ENCODE results near the gene ZC2HC1B. TPM values are rescaled to one million over a fixed set of nuclear protein-coding genes. Genes with fewer than 3 reads are reported as not detected.

Gene ZC2HC1B
- total RNA-seq, result not detected in 2 replicates
- polyA plus RNA-seq, result not detected in 2 replicates
- not detected in 2 replicates for polyA plus RNA-seq (2012)
- polyA minus RNA-seq (ENCODE audit: low replicate concordance), result not detected in 2 replicates

- Histone ChIP-seq H3K4me2 (ENCODE audit: extremely low read depth, insufficient read depth, low read length) (no peak within 1 kb of the TSS), H3K4me3 (replicated peaks in 1 of 4; ENCODE audit: control extremely low read depth in 1 of 4, insufficient read depth in 1 of 4, low read depth in 3 of 4, low read length in 4 of 4) (no peak within 1 kb of the TSS), H3K27me3 (ENCODE audit: control insufficient read depth, insufficient read depth, low read length) (no peaks in the 10 kb centered on the region), H3K27ac (ENCODE audit: insufficient read depth, low read length) (no peak within 1 kb of the TSS), H3K79me2 (ENCODE audit: control insufficient read depth, insufficient read depth, low read length) (no peaks in the 10 kb centered on the region), H3K4me1 (ENCODE audit: control insufficient read depth, extremely low read depth, insufficient read depth, low read length) (no peaks in the 10 kb centered on the region), H3K9me3 (ENCODE audit: control insufficient read depth, insufficient read depth, low read depth, low read length) (no peaks in the 10 kb centered on the region), H3K9ac (ENCODE audit: insufficient read depth, low read length) (no peak within 1 kb of the TSS), H4K20me1 (ENCODE audit: control insufficient read depth, extremely low read depth, insufficient read depth, low read length) (no peaks in the 10 kb centered on the region), H3K36me3 (ENCODE audit: control insufficient read depth, insufficient read depth, low read length) (peaks cover 6% of the 10 kb centered on the region), H2AFZ (ENCODE audit: low read length) (no peak within 1 kb of the TSS)
- TF ChIP-seq EZH2 (IDR thresholded peaks at IDR 0.05; ENCODE audit: low read length, missing control alignments) (no peak), CTCF (conservative IDR thresholded peaks at IDR 0.05 in 1 of 2, IDR thresholded peaks at IDR 0.05 in 1 of 2; ENCODE audit: low read depth in 1 of 2, low read length in 2 of 2) (no peak)
- DNase-seq (ENCODE audit: low read depth in 2 of 2), result no peak
Observed at GRCh38 chr6:143864234-143864633, at the start of gene ZC2HC1B. Gene ZC2HC1B, plus strand, starts transcription at chr6:143864474. Its CDS starts 66 bp downstream, at chr6:143864540.

GRCh38 chr6:143817621-143818020 is 46.7 kb upstream of the ZC2HC1B start:
- H3K36me3 ChIP-seq (ENCODE audit: control insufficient read depth, insufficient read depth, low read length), result no peaks in the 10 kb centered on the region
- DNase-seq (ENCODE audit: low read depth in 2 of 2), result no peak
- no peak overlapping the region for H3K9ac ChIP-seq (ENCODE audit: insufficient read depth, low read length)
- no peaks in the 10 kb centered on the region for H4K20me1 ChIP-seq (ENCODE audit: control insufficient read depth, extremely low read depth, insufficient read depth, low read length)
- no peak overlapping the region for H2AFZ ChIP-seq (ENCODE audit: low read length)
- no peak overlapping the region for H3K4me3 ChIP-seq (replicated peaks in 1 of 4; ENCODE audit: control extremely low read depth in 1 of 4, insufficient read depth in 1 of 4, low read depth in 3 of 4, low read length in 4 of 4)
- TF ChIP-seq CTCF (conservative IDR thresholded peaks at IDR 0.05 in 1 of 2, IDR thresholded peaks at IDR 0.05 in 1 of 2; ENCODE audit: low read depth in 1 of 2, low read length in 2 of 2) (no peak), EZH2 (IDR thresholded peaks at IDR 0.05; ENCODE audit: low read length, missing control alignments) (no peak)
- H3K4me2 ChIP-seq (ENCODE audit: extremely low read depth, insufficient read depth, low read length), result no peak overlapping the region
- peaks cover 3% of the 10 kb centered on the region for H3K4me1 ChIP-seq (ENCODE audit: control insufficient read depth, extremely low read depth, insufficient read depth, low read length)
- H3K27ac ChIP-seq (ENCODE audit: insufficient read depth, low read length), result no peak overlapping the region
- no peaks in the 10 kb centered on the region for H3K79me2 ChIP-seq (ENCODE audit: control insufficient read depth, insufficient read depth, low read length)
- H3K9me3 ChIP-seq (ENCODE audit: control insufficient read depth, insufficient read depth, low read depth, low read length), result no peaks in the 10 kb centered on the region
- H3K27me3 ChIP-seq (ENCODE audit: control insufficient read depth, insufficient read depth, low read length), result no peaks in the 10 kb centered on the region

- no peak for TF ChIP-seq CTCF (conservative IDR thresholded peaks at IDR 0.05 in 1 of 2, IDR thresholded peaks at IDR 0.05 in 1 of 2; ENCODE audit: low read depth in 1 of 2, low read length in 2 of 2)
- TF ChIP-seq EZH2 (IDR thresholded peaks at IDR 0.05; ENCODE audit: low read length, missing control alignments), result no peak
- H3K27ac ChIP-seq (ENCODE audit: insufficient read depth, low read length), result no peak overlapping the region
- no peaks in the 10 kb centered on the region for H3K36me3 ChIP-seq (ENCODE audit: control insufficient read depth, insufficient read depth, low read length)
Observed at GRCh38 chr6:143821359-143821758, 42.9 kb upstream of the ZC2HC1B start.

More at GRCh38 chr6:143821359-143821758, 42.9 kb upstream of the ZC2HC1B start:
- Histone ChIP-seq H3K4me1 (ENCODE audit: control insufficient read depth, extremely low read depth, insufficient read depth, low read length) (peaks cover 5% of the 10 kb centered on the region), H3K9ac (ENCODE audit: insufficient read depth, low read length) (no peak overlapping the region), H3K27me3 (ENCODE audit: control insufficient read depth, insufficient read depth, low read length) (no peaks in the 10 kb centered on the region), H3K9me3 (ENCODE audit: control insufficient read depth, insufficient read depth, low read depth, low read length) (no peaks in the 10 kb centered on the region), H3K4me2 (ENCODE audit: extremely low read depth, insufficient read depth, low read length) (no peak overlapping the region), H2AFZ (ENCODE audit: low read length) (no peak overlapping the region), H3K4me3 (replicated peaks in 1 of 4; ENCODE audit: control extremely low read depth in 1 of 4, insufficient read depth in 1 of 4, low read depth in 3 of 4, low read length in 4 of 4) (no peak overlapping the region), H3K79me2 (ENCODE audit: control insufficient read depth, insufficient read depth, low read length) (no peaks in the 10 kb centered on the region), H4K20me1 (ENCODE audit: control insufficient read depth, extremely low read depth, insufficient read depth, low read length) (no peaks in the 10 kb centered on the region)
- DNase-seq (ENCODE audit: low read depth in 2 of 2), result no peak
